Measurements from ENCODE around the gene FGFR4.

The FGFR4 gene

GRCh38 chr5:177097016-177097985 is 10.6 kb downstream of the FGFR4 start:
- no peak for DNase-seq (ENCODE audit: extremely low read depth, low read depth)
- TF ChIP-seq CTCF (IDR thresholded peaks at IDR 0.05; ENCODE audit: low read depth, low read length), result no peak

- TF ChIP-seq CTCF (IDR thresholded peaks at IDR 0.05; ENCODE audit: low read depth, low read length), result no peak
- no peak for DNase-seq (ENCODE audit: extremely low read depth, low read depth)
Observed at GRCh38 chr5:177098120-177098469, 11.4 kb downstream of the FGFR4 start.

- no peak for TF ChIP-seq CTCF (IDR thresholded peaks at IDR 0.05; ENCODE audit: low read depth, low read length)
- no peak for DNase-seq (ENCODE audit: extremely low read depth, low read depth)
Observed at GRCh38 chr5:177098470-177099141, 11.9 kb downstream of the FGFR4 start.

GRCh38 chr5:177099422-177100093 is 12.8 kb downstream of the FGFR4 start:
- no peak for TF ChIP-seq CTCF (IDR thresholded peaks at IDR 0.05; ENCODE audit: low read depth, low read length)
- no peak for DNase-seq (ENCODE audit: extremely low read depth, low read depth)

- DNase-seq (ENCODE audit: extremely low read depth, low read depth), result no peak
- no peak for TF ChIP-seq CTCF (IDR thresholded peaks at IDR 0.05; ENCODE audit: low read depth, low read length)
Observed at GRCh38 chr5:177100714-177101121, 14.0 kb downstream of the FGFR4 start.

- no peak for DNase-seq (ENCODE audit: extremely low read depth, low read depth)
Observed at GRCh38 chr5:177103523-177104253, 17.0 kb downstream of the FGFR4 start.

More at GRCh38 chr5:177103523-177104253, 17.0 kb downstream of the FGFR4 start:
- no peak for TF ChIP-seq CTCF (IDR thresholded peaks at IDR 0.05; ENCODE audit: low read depth, low read length)
